ENCODE measurements around the gene HTRA1. TPM values are rescaled to one million over a fixed set of nuclear protein-coding genes. Genes with fewer than 3 reads are reported as not detected.
A peak's percentile ranks its signal among the peaks of the same experiment; 100 is the strongest.

Gene HTRA1
- total and polyA plus RNA-seq, 9 of the 15 experiments (the other 6 are each of a cell fraction or from before 2014, with no cell fraction given): 0.06 to 0.16 (median 0.13) TPM; not detected in 5

DNA sequence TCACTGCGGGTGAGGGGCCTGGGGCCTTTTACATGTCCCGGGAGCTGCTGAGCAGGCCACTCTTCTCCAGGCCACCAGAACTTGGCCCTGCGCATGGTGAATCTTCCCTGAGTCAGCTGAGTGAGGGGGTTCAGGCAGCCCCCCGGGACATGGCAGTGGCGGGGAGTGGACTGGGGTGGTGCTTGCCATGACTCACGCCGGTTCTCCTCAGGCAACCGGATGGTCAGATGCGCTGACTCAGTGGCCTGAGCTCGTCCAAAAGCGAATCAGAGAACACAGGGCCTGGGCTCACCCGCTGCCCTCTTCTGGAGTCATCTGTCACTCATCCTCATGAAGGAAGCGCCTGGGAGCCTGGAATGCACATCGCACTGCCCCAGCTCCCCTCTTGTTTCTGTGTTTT, 33.5 kb downstream of the HTRA1 start:
- H3K79me2 ChIP-seq (ENCODE audit: control insufficient read depth, insufficient read depth, low read length): no peaks in the 10 kb centered on the region
- TF ChIP-seq ARHGAP35 (IDR thresholded peaks at IDR 0.05; ENCODE audit: partially characterized antibody): no peak
- TF ChIP-seq ZBTB7A (IDR thresholded peaks at IDR 0.05; ENCODE audit: borderline replicate concordance, control insufficient read depth, low read depth, low read length): peak; percentile 39; the same call in 1 of the 2 replicates
- no peak for TF ChIP-seq ATF7 (IDR thresholded peaks at IDR 0.05)
- no peak for TF ChIP-seq ZNF668 (CRISPR knock-in tag; IDR thresholded peaks at IDR 0.05)
- peak; percentile 65; the same call in 1 of the 2 replicates for TF ChIP-seq FOSL1 (tag; conservative IDR thresholded peaks at IDR 0.05)
- TF ChIP-seq BCLAF1 (IDR thresholded peaks at IDR 0.05; ENCODE audit: borderline replicate concordance in 1 of 2, control insufficient read depth in 1 of 2, low read depth in 2 of 2, low read length in 1 of 2): no peak
- intact Hi-C loops (cut with micrococcal nuclease) (no loop called here), in situ Hi-C loops (cut with MboI) (no loop called here)
- CTCF ChIA-PET (ENCODE audit: low intra/inter-chr PET ratio): no interaction called here
- WGBS (ENCODE audit: insufficient coverage, low coverage, missing lambda C conversion rate): 0% methylated on average over 6 of the region's 14 CpGs
- no peak overlapping the region for H2AFZ ChIP-seq (ENCODE audit: low read depth, low read length)
- no TSS peak for BruUV-seq (replicated peaks)
- FAIRE-seq: no peak
- no peaks in the 10 kb centered on the region for H3K36me3 ChIP-seq (ENCODE audit: control insufficient read depth, insufficient read depth, low read length)
- peak in 1 of 4 experiments; percentile 14 for DNase-seq (ENCODE audit: extremely low read depth in 1 of 4, low spot score in 3 of 4)
- no peaks in the 10 kb centered on the region for H3K9me1 ChIP-seq (ENCODE audit: control insufficient read depth, insufficient read depth, low read length)
- peaks cover 2 to 31% of the 10 kb centered on the region in 2 experiments; a peak in 3 of 5 replicates for H3K27me3 ChIP-seq (ENCODE audit: control insufficient read depth in 2 of 2, insufficient read depth in 2 of 2, low read length in 2 of 2)
- H3K4me2 ChIP-seq (ENCODE audit: insufficient read depth, low read length): no peak overlapping the region
- ATAC-seq: no peak
- H3K27ac ChIP-seq (ENCODE audit: extremely low read depth, low read depth, low read length): no peak overlapping the region
- H3K9ac ChIP-seq (ENCODE audit: insufficient read depth in 1 of 2, low read depth in 2 of 2, low read length in 2 of 2): no peak overlapping the region
- H3K4me1 ChIP-seq (replicated peaks in 1 of 2; ENCODE audit: control insufficient read depth in 2 of 2, insufficient read depth in 2 of 2, low read length in 2 of 2): no peaks in the 10 kb centered on the region
- H3K4me3 ChIP-seq: no peak overlapping the region
- H4K20me1 ChIP-seq (replicated peaks; ENCODE audit: control insufficient read depth, insufficient read depth, low read length): no peaks in the 10 kb centered on the region
- POLR2A ChIA-PET: interaction anchor here (0.6 kb wide), 1 partner anchor 327 kb away, joined by 4 read pairs; no protein-coding TSS in a partner anchor
- no peaks in the 10 kb centered on the region for H3K9me3 ChIP-seq (replicated peaks; ENCODE audit: control insufficient read depth, insufficient read depth, low read depth, low read length)

Data from K562 (cell line).